ENCODE data around the gene IL20RA. TPM values are rescaled to one million over a fixed set of nuclear protein-coding genes. Genes with fewer than 3 reads are reported as not detected.

IL20RA gene
- polyA plus RNA-seq, 1 experiment: not detected

DNA sequence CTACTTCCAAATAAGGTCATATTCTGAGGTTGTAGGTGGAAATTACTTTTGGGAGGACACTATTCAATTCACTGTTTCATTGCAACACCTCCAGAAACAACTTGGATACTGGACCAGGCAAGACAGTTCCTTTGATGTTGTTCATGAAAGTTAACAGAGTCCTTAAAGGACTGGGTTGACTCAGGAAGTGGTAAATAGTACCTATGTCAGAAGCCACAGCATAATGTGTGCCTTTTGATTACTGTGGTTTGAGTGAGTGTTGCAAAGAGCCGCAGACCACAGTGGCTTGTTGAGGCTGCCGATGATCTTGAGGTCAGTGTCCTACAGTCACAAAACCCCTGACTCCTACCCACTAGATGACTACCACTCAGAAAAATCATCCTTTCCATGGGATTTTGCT lies 10.9 kb downstream of the IL20RA start:
- H3K4me3 ChIP-seq (ENCODE audit: low read depth, low read length): no peak overlapping the region
- no peak for DNase-seq (ENCODE audit: low read depth, low spot score)
- CTCF ChIA-PET: no interaction called here
- TF ChIP-seq, protein P1, sequence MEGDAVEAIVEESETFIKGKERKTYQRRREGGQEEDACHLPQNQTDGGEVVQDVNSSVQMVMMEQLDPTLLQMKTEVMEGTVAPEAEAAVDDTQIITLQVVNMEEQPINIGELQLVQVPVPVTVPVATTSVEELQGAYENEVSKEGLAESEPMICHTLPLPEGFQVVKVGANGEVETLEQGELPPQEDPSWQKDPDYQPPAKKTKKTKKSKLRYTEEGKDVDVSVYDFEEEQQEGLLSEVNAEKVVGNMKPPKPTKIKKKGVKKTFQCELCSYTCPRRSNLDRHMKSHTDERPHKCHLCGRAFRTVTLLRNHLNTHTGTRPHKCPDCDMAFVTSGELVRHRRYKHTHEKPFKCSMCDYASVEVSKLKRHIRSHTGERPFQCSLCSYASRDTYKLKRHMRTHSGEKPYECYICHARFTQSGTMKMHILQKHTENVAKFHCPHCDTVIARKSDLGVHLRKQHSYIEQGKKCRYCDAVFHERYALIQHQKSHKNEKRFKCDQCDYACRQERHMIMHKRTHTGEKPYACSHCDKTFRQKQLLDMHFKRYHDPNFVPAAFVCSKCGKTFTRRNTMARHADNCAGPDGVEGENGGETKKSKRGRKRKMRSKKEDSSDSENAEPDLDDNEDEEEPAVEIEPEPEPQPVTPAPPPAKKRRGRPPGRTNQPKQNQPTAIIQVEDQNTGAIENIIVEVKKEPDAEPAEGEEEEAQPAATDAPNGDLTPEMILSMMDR (IDR thresholded peaks at IDR 0.05; ENCODE audit: low read depth, low read length): no peak
- no peak overlapping the region for H3K27ac ChIP-seq (ENCODE audit: low read depth, low read length)
- POLR2A ChIA-PET: no interaction called here
- H3K27me3 ChIP-seq (ENCODE audit: control insufficient read depth, insufficient read depth, low read length): no peaks in the 10 kb centered on the region
- no peaks in the 10 kb centered on the region for H3K9me3 ChIP-seq (ENCODE audit: control insufficient read depth, insufficient read depth, low read length)

DNA sequence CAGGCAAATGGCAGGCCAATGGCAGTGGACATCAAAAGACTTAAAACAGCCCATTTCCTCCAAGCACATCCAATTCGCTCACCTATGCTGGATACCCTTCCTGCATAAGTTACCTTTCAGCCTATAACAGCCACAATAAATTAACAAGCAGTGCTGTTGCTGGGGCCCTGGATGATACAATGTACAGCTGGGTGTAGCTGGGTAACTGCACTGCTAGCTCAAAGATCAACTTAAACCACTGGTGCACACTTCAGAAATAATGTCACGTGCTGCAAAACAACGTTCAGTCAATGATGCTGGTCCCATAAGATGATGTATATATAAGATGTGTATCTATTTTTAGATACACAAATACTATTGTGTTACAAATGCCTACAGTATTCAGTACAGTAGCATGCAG lies 13.6 kb downstream of the IL20RA start:
- no peak overlapping the region for H3K4me3 ChIP-seq (ENCODE audit: low read depth, low read length)
- no peaks in the 10 kb centered on the region for H3K27me3 ChIP-seq (ENCODE audit: control insufficient read depth, insufficient read depth, low read length)
- no peak for DNase-seq (ENCODE audit: low read depth, low spot score)
- no peak overlapping the region for H3K27ac ChIP-seq (ENCODE audit: low read depth, low read length)
- TF ChIP-seq, protein P1 (IDR thresholded peaks at IDR 0.05; ENCODE audit: low read depth, low read length): no peak
- H3K9me3 ChIP-seq (ENCODE audit: control insufficient read depth, insufficient read depth, low read length): no peaks in the 10 kb centered on the region
- ChIA-PET POLR2A (no interaction called here), CTCF (no interaction called here)

DNA sequence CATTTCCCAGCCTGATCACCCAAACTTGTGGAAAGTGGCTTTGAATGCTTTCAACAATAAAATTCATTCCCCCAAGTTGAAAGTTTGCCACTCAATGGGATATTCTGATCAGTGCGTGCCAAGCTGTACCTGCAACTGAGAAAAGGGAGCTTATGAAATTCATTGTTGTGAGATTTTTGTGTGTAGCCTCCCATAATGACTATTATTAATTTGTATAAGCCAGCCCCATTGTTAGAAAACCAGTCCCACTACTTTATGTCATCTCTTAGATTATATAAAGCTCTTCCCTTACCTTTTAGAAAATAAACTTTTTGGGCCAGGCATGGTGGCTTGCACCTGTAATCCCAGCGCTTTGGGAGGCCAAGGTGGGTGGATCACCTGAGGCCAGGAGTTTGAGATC lies 15.9 kb downstream of the IL20RA start:
- Histone ChIP-seq H3K9me3 (ENCODE audit: control insufficient read depth, insufficient read depth, low read length) (no peaks in the 10 kb centered on the region), H3K27me3 (ENCODE audit: control insufficient read depth, insufficient read depth, low read length) (peaks cover 2% of the 10 kb centered on the region), H3K4me3 (ENCODE audit: low read depth, low read length) (no peak overlapping the region), H3K27ac (ENCODE audit: low read depth, low read length) (no peak overlapping the region)
- CTCF ChIA-PET: interaction anchor here (0.5 kb wide), 1 partner anchor 8 kb away, joined by 4 read pairs; no protein-coding TSS in a partner anchor
- DNase-seq (ENCODE audit: low read depth, low spot score): no peak
- POLR2A ChIA-PET: no interaction called here
- TF ChIP-seq, protein P1 (IDR thresholded peaks at IDR 0.05; ENCODE audit: low read depth, low read length): no peak

DNA sequence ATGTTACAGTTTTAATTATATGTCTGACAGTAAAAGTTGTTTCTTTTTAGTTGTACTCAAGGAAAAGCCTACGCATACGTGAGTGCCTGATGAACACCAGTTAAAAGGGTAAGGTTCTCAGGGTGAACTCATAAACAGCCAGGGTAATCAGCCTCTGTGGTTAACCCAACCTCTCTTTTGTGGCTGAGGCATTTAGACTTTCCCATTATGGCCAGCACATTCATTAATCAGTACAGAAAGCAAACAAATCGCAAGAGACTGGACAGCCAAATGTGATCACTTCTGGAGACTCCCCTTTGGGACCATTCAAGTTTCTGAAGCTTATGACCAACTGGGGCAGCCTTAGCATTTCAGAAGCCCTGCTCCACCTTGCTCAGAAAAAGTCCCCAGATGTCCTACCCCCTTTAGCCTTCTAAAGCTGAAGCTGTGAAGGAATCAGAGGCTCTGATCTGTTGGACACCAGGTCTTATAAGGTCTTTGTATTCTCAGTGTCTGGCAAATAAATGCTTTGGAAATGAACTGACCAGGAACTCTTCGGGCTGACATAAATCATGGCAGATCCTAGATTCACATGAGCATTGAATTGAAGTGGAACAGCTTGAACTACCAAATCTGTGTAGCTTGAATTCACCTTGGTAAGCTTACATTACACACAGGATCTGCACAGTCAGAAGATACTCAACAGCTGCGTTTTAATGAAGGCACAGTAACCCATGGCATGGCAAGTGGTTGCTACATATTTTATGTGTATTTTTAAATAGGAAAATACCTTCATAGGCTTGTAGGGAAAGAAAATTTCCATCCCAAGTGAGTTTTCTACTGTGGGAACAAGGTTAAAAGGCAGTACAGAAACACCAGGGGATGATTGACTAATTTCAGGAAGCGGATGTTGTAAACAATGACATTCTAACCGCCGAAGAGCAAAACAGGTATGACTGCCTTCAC lies 18.7 kb downstream of the IL20RA start:
- Histone ChIP-seq H3K27ac (ENCODE audit: low read depth, low read length) (no peak overlapping the region), H3K4me3 (ENCODE audit: low read depth, low read length) (no peak overlapping the region), H3K9me3 (ENCODE audit: control insufficient read depth, insufficient read depth, low read length) (no peaks in the 10 kb centered on the region), H3K27me3 (ENCODE audit: control insufficient read depth, insufficient read depth, low read length) (peaks cover 2% of the 10 kb centered on the region)
- ChIA-PET POLR2A (no interaction called here), CTCF (no interaction called here)
- no peak for DNase-seq (ENCODE audit: low read depth, low spot score)
- TF ChIP-seq, protein P1 (IDR thresholded peaks at IDR 0.05; ENCODE audit: low read depth, low read length): no peak

DNA sequence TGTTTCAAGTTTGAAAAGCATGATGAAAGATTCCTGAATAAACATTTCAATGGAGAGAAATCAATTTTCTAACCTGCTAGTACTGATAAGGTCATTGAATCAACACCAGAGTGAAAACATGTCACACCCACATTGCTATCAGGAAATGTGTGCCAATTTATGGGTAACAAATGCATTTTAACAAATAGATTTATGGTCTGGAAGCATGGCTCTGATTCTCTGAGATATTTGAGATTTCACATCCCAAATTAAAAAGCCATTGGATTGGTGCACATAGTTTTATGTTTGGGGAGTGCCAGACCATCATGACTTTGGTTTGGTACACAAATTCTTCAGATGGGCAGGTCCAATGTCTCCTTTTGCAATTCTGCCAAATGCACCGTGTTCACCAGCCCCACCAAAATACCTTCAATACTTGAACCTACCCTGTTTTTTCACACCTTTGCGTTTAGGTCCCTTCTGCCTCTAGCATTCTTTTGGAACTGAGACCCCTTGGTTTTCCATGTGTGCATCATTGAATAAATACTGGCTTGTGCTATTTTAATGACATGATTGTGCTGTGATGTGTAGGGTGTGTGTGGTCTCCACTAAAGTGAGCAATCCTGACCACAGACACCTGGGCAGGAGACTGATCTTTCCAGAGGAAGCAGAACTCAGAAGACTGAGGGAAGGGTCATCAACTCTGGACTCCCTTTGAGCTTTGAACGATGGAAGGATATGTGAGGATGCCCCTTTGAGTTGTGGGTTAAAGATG lies 20.4 kb downstream of the IL20RA start:
- ChIA-PET CTCF (no interaction called here), POLR2A (no interaction called here)
- Histone ChIP-seq H3K27ac (ENCODE audit: low read depth, low read length) (no peak overlapping the region), H3K9me3 (ENCODE audit: control insufficient read depth, insufficient read depth, low read length) (no peaks in the 10 kb centered on the region), H3K27me3 (ENCODE audit: control insufficient read depth, insufficient read depth, low read length) (peaks cover 2% of the 10 kb centered on the region), H3K4me3 (ENCODE audit: low read depth, low read length) (no peak overlapping the region)
- TF ChIP-seq, protein P1 (IDR thresholded peaks at IDR 0.05; ENCODE audit: low read depth, low read length): no peak
- DNase-seq (ENCODE audit: low read depth, low spot score): no peak
